Stimulated activated CD4-positive, alpha-beta T cell treated with anti-CD3 and anti-CD28 coated beads, Interleukin-15, amount 100 ng/mL, for 48 hours (primary cell): Measurements from ENCODE around the gene NAV3.
A peak's percentile ranks its signal among the peaks of the same experiment; 100 is the strongest.

Source experiments
- DNase-seq, 2 donors: peaks; one replicate each; pipeline ENCODE4 v3.0.0-alpha.2; 2020; ENCODE audit warnings: low read depth in 2 of 2

NAV3 gene

GRCh38 chr12:77923882-77924281 is 93.2 kb downstream of the NAV3 start:
- no peak for DNase-seq

- DNase-seq, result no peak
Measured at GRCh38 chr12:77924703-77925102, 94.0 kb downstream of the NAV3 start.

- DNase-seq, result peak; percentile 0 to 1
Measured at GRCh38 chr12:77925536-77926108, 94.9 kb downstream of the NAV3 start.

GRCh38 chr12:77928078-77928477 is 97.4 kb downstream of the NAV3 start:
- DNase-seq, result no peak

GRCh38 chr12:77932216-77932615 is 101.5 kb downstream of the NAV3 start:
- no peak for DNase-seq

GRCh38 chr12:77938301-77938700 is 107.6 kb downstream of the NAV3 start:
- no peak for DNase-seq

- no peak for DNase-seq
Measured at GRCh38 chr12:77940011-77940423, 109.3 kb downstream of the NAV3 start.

GRCh38 chr12:77940567-77940966 is 109.9 kb downstream of the NAV3 start:
- DNase-seq, result no peak

- DNase-seq, result no peak
Measured at GRCh38 chr12:77941401-77941800, 110.7 kb downstream of the NAV3 start.

- DNase-seq, result no peak
Measured at GRCh38 chr12:77943466-77943865, 112.8 kb downstream of the NAV3 start.

GRCh38 chr12:77946541-77947061 is 115.9 kb downstream of the NAV3 start:
- DNase-seq, result no peak

- no peak for DNase-seq
Measured at GRCh38 chr12:77947330-77947729, 116.6 kb downstream of the NAV3 start.

- no peak for DNase-seq
Measured at GRCh38 chr12:77947746-77948145, 117.1 kb downstream of the NAV3 start.

- no peak for DNase-seq
Measured at GRCh38 chr12:77949943-77950342, 119.2 kb downstream of the NAV3 start.

GRCh38 chr12:77953528-77954205 is 123.0 kb downstream of the NAV3 start:
- DNase-seq, result no peak

GRCh38 chr12:77954206-77954555 is 123.5 kb downstream of the NAV3 start:
- no peak for DNase-seq

- no peak for DNase-seq
Measured at GRCh38 chr12:77957062-77957461, 126.4 kb downstream of the NAV3 start.

- no peak for DNase-seq
Measured at GRCh38 chr12:77963576-77964178, 133.0 kb downstream of the NAV3 start.

- no peak for DNase-seq
Measured at GRCh38 chr12:77965790-77966189, 135.1 kb downstream of the NAV3 start.

GRCh38 chr12:77968021-77968420 is 137.3 kb downstream of the NAV3 start:
- DNase-seq, result no peak

GRCh38 chr12:77968571-77968970 is 137.9 kb downstream of the NAV3 start:
- DNase-seq, result no peak

GRCh38 chr12:77973579-77973978 is 142.9 kb downstream of the NAV3 start:
- DNase-seq, result no peak

GRCh38 chr12:77974645-77975044 is 144.0 kb downstream of the NAV3 start:
- DNase-seq, result no peak
